ENCODE data around the gene MVB12A. TPM values are rescaled to one million over a fixed set of nuclear protein-coding genes. Genes with fewer than 3 reads are reported as not detected.
A peak's percentile ranks its signal among the peaks of the same experiment; 100 is the strongest.

The MVB12A gene
- total RNA-seq, 4 donors from 2014 or later, result 42.8 to 87.9 (median 51.9) TPM

DNA sequence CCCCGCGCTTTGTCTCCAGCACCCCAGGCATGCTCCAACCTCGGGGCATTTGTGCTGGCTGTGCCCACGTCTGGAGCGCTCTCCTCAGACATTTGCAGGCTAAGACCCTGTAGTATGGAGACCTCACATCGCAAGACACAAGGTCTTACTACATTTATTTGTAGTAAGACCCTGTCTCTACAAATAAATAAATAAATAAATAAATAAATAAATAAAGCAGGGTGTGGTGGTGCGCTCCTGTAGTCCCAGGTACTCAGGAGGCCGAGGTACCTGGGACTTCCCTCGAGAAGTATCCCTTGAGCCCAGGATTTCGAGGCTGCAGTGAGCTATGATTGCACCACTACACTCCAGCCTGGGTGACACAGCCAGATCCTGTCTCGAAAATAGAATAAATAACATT lies 36.3 kb downstream of the MVB12A start:
- H3K4me1 ChIP-seq, result peaks cover 0 to 20% (median 2%) of the 10 kb centered on the region in 4 donors
- TF ChIP-seq, protein P1, sequence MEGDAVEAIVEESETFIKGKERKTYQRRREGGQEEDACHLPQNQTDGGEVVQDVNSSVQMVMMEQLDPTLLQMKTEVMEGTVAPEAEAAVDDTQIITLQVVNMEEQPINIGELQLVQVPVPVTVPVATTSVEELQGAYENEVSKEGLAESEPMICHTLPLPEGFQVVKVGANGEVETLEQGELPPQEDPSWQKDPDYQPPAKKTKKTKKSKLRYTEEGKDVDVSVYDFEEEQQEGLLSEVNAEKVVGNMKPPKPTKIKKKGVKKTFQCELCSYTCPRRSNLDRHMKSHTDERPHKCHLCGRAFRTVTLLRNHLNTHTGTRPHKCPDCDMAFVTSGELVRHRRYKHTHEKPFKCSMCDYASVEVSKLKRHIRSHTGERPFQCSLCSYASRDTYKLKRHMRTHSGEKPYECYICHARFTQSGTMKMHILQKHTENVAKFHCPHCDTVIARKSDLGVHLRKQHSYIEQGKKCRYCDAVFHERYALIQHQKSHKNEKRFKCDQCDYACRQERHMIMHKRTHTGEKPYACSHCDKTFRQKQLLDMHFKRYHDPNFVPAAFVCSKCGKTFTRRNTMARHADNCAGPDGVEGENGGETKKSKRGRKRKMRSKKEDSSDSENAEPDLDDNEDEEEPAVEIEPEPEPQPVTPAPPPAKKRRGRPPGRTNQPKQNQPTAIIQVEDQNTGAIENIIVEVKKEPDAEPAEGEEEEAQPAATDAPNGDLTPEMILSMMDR (IDR thresholded peaks at IDR 0.05), result no peak
- TF ChIP-seq POLR2A (IDR thresholded peaks at IDR 0.05), result no peak
- no peak for TF ChIP-seq EP300 (IDR thresholded peaks at IDR 0.05)

DNA sequence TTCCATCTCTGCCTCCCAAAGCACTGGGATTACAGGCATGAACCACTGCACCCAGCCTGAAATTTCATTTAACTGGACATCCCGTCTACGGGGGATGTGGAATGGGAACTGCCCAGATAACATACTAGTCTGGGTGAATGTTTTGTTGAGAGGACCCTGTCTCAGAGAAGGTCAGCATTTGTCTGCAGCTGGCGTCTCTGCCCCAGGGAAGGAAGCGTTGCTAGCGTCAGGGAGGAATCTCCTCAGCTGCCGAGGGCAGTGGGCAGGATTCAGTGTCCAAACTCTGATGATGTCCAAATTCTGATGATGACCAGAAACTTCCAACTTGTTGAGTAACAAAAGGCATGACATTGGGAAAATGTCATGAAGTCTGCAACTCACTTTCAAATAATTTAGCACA lies 37.8 kb downstream of the MVB12A start:
- TF ChIP-seq, protein P1 (IDR thresholded peaks at IDR 0.05), result no peak
- TF ChIP-seq POLR2A (IDR thresholded peaks at IDR 0.05), result no peak
- TF ChIP-seq EP300 (IDR thresholded peaks at IDR 0.05), result no peak
- H3K36me3 ChIP-seq, result no peaks in the 10 kb centered on the region
- WGBS, 2 donors, result 25 to 28% methylated on average over 6 of the region's 6 CpGs
- H3K4me3 ChIP-seq, result no peak overlapping the region
- H3K27ac ChIP-seq, result no peak overlapping the region
- no peak for DNase-seq (ENCODE audit: low spot score in 2 of 2)
- peaks cover 0 to 20% (median 2%) of the 10 kb centered on the region in 4 donors for H3K4me1 ChIP-seq
- H3K9me3 ChIP-seq, result no peaks in the 10 kb centered on the region
- H3K27me3 ChIP-seq, result peaks cover 0 to 85% of the 10 kb centered on the region in 2 donors

More for the DNA sequence above, 36.3 kb downstream of the MVB12A start:
- DNase-seq (ENCODE audit: low spot score in 2 of 2), result no peak
- no peak overlapping the region for H3K4me3 ChIP-seq
- peaks cover 0 to 81% of the 10 kb centered on the region in 2 donors for H3K27me3 ChIP-seq
- no peak overlapping the region for H3K27ac ChIP-seq
- WGBS, 2 donors, result 55 to 63% methylated on average over 11 of the region's 11 CpGs
- H3K9me3 ChIP-seq, result no peaks in the 10 kb centered on the region
- no peaks in the 10 kb centered on the region for H3K36me3 ChIP-seq

DNA sequence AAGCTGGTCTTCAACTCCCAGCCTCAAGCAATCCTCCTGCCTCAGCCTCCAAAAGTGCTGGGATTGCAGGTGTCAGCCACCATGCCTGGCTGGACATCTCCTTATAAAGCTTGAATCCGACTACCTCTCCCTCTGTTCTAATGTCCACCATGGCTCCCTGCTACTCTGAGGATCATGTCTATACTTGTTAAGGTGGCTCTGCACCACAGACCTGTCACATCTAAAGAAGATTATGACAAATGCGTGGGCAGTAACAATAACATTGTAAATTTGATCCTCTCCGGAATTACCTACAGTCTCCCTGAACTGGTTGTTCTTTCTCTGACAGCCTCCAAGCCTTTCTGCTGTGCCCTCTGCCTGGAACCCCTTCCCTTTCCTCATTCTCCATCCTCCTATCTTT lies 39.1 kb downstream of the MVB12A start:
- 79 to 86% methylated on average over 3 of the region's 3 CpGs for WGBS, 2 donors
- TF ChIP-seq POLR2A (IDR thresholded peaks at IDR 0.05), result no peak
- TF ChIP-seq, protein P1 (IDR thresholded peaks at IDR 0.05), result no peak
- no peak for TF ChIP-seq EP300 (IDR thresholded peaks at IDR 0.05)
- Histone ChIP-seq H3K27me3 (peaks cover 0 to 76% of the 10 kb centered on the region in 2 donors), H3K4me3 (no peak overlapping the region), H3K36me3 (no peaks in the 10 kb centered on the region), H3K27ac (no peak overlapping the region), H3K9me3 (no peaks in the 10 kb centered on the region), H3K4me1 (peaks cover 0 to 14% (median 2%) of the 10 kb centered on the region in 4 donors)
- no peak for DNase-seq (ENCODE audit: low spot score in 2 of 2)

DNA sequence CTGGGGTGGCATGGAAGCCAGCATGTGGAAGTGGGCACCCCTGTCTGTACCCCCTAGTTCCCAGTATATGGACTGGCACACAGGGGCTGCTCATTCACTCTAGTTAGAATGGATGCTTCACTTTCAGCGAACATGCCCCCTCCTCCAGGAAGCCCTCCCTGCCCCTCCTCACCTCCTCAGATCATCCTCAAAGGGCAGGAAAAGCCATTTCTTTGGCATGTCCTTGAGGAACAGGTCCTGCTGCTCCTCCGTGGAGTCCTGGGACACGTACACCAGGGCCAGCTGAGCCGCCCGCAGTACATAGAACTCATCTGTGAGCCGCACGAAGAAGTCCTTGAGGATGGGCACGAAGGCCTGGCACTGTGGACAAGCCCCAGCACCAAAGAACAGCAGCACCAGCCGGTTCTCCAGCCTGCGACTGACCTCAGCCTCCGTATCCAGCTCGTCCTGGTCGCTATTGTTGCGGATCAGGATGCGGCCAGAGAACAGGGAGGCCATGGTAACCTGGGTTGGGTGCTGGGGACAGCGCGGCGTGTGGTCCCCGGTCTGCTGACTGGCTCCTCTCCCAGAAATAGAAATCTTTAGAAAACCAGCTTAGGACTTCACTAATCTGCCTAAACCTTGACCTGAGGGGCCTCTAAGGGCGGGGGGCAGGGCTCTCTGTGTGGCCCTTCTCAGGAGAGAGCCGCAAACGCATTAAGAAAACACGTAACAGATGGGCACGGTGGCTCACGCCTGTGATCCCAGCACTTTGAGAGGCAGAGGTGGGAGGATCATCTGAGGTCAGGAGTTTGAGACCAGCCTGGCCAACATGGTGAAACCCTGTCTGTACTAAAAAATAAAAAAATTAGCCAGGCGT lies 40.8 kb downstream of the MVB12A start, which contains the start of gene NXNL1:
Gene NXNL1 (minus strand): TSS at position 555 of the 859 bp plus-strand sequence. CDS start 57 bp downstream, at position 498.
- no peaks in the 10 kb centered on the region for H3K36me3 ChIP-seq
- H3K27ac ChIP-seq, result no peak within 1 kb of the TSS
- WGBS, 2 donors, result 80% methylated on average over 26 of the region's 26 CpGs
- TF ChIP-seq POLR2A (IDR thresholded peaks at IDR 0.05), result no peak
- no peak for TF ChIP-seq EP300 (IDR thresholded peaks at IDR 0.05)
- TF ChIP-seq, protein P1 (IDR thresholded peaks at IDR 0.05), result no peak
- peaks cover 0 to 59% of the 10 kb centered on the region in 2 donors for H3K27me3 ChIP-seq
- H3K9me3 ChIP-seq, result no peaks in the 10 kb centered on the region
- H3K4me3 ChIP-seq, result no peak within 1 kb of the TSS
- H3K4me1 ChIP-seq, result peaks cover 0 to 3% (median 1%) of the 10 kb centered on the region in 4 donors
- DNase-seq (ENCODE audit: low spot score in 2 of 2), result no peak

DNA sequence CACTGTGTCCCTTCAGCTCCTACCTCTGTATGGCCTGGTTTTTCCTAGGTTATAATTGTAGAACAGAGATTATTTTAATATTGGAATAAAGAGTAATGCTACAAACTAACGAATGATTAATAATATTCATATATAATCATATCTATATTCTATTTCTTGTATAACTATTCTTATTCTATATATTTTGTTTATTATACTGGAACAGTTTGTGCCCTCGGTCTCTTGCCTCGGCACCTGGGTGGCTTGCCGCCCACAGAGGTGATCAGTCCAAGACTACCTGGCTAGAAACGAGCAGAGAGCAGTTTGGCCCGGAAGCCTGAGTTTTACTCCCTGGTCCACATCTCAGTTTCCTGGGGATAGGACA lies 46.6 kb downstream of the MVB12A start:
- Histone ChIP-seq H3K9me3 (no peaks in the 10 kb centered on the region), H3K4me3 (no peak overlapping the region)
- DNase-seq (ENCODE audit: low spot score in 2 of 2), result no peak

More for the DNA sequence above, 46.6 kb downstream of the MVB12A start:
- no peaks in the 10 kb centered on the region for H3K36me3 ChIP-seq
- WGBS, 2 donors, result 42 to 44% methylated on average over 6 of the region's 6 CpGs
- TF ChIP-seq EP300 (IDR thresholded peaks at IDR 0.05) (no peak), POLR2A (IDR thresholded peaks at IDR 0.05) (no peak)
- TF ChIP-seq, protein P1 (IDR thresholded peaks at IDR 0.05), result no peak
- H3K4me1 ChIP-seq, result peaks cover 0 to 42% (median 17%) of the 10 kb centered on the region in 4 donors
- peaks cover 0 to 3% of the 10 kb centered on the region in 2 donors for H3K27me3 ChIP-seq
- H3K27ac ChIP-seq, result peak overlapping the region in 1 of 4 donors; percentile 97

Data from tibial nerve (tissue), 4 donors.